A549 (cell line): ENCODE data around the gene GPR173. TPM values are rescaled to one million over a fixed set of nuclear protein-coding genes. Genes with fewer than 3 reads are reported as not detected.

Source experiments
- ATAC-seq, 2 experiments: fragments of 200-7000 bp in 1 of 2; fragments of >200 bp in 1 of 2; cut with Nextera tagmentation in 1 of 2; cut with Tn5 transposase in 1 of 2; 3 replicates each; pipeline versions ENCODE4 v1.8.0 to v1.9.1; 2018 to 2020; ENCODE audit warnings: mild to moderate bottlenecking in 1 of 2, moderate library complexity in 1 of 2
- CTCF ChIA-PET: fragments of 300-600 bp; sonication (Branson Sonifier 250); formaldehyde crosslinking; extraction: SDS; loops from one replicate; lab custom pipeline; 2021; ENCODE audit warnings: antibody characterized with exemption, inconsistent platforms; lab: Yijun Ruan, JAX
- POLR2A ChIA-PET: fragments of 350-600 bp; formaldehyde crosslinking; extraction: SDS; loops from one replicate; lab custom pipeline; 2021; ENCODE audit warnings: antibody characterized with exemption, inconsistent platforms; lab: Yijun Ruan, JAX
- DNase-seq, 2 experiments: peaks; one replicate each; pipeline versions ENCODE4 v3.0.0 to v3.0.0-alpha.2; 2011 to 2016; ENCODE audit warnings: low read depth in 1 of 2, low spot score in 1 of 2
- FAIRE-seq: peaks from 2 replicates; lab custom pipeline; 2011; peaks lifted over from hg19 to GRCh38; lab: Jason Lieb, UNC
- H3K27ac ChIP-seq, 2 experiments: fragments of >200 bp; sonication (Bioruptor Twin); formaldehyde crosslinking; 3 replicates each; pipeline ENCODE4 v1.5.1; 2016 to 2017
- H3K4me1 ChIP-seq: fragments of >200 bp; sonication (Bioruptor Twin); formaldehyde crosslinking; 3 replicates; pipeline ENCODE4 v1.6.1; 2016
- H3K4me2 ChIP-seq: fragments of >200 bp; sonication (Bioruptor Twin); formaldehyde crosslinking; 3 replicates; pipeline ENCODE4 v1.6.1; 2016
- H3K4me3 ChIP-seq: fragments of >200 bp; sonication (Bioruptor Twin); formaldehyde crosslinking; 3 replicates; pipeline ENCODE4 v1.5.1; 2016
- H3K9me3 ChIP-seq: fragments of >200 bp; sonication (Bioruptor Twin); formaldehyde crosslinking; 3 replicates; pipeline ENCODE4 v1.6.1; 2016
- BHLHE40 ChIP-seq: IDR thresholded peaks from 2 replicates; pipeline ENCODE4 v1.6.1; 2012; ENCODE audit warnings: low read depth, low read length, inconsistent platforms
- CBX2 ChIP-seq: fragments of 200-600 bp; sonication (generic); IDR thresholded peaks from 2 replicates; pipeline ENCODE4 v1.6.1; 2016; ENCODE audit warnings: low read depth, mild to moderate bottlenecking, borderline replicate concordance
- CHD2 ChIP-seq: fragments of 150-350 bp; IDR thresholded peaks from 2 replicates; pipeline ENCODE4 v1.6.1; 2014; ENCODE audit warnings: low read length; ENCODE audit not compliant: partially characterized antibody
- CTCF ChIP-seq: fragments of >200 bp; sonication (Bioruptor Twin); formaldehyde crosslinking; IDR thresholded peaks from 3 replicates; pipeline ENCODE4 v1.5.1; 2016
- E2F6 ChIP-seq: IDR thresholded peaks from 2 replicates; pipeline ENCODE4 v1.6.1; 2012; ENCODE audit warnings: low read depth, borderline replicate concordance
- EHMT2 ChIP-seq: fragments of 200-600 bp; sonication (generic); IDR thresholded peaks from 2 replicates; pipeline ENCODE4 v1.6.1; 2016; ENCODE audit warnings: antibody characterized with exemption, low read depth, mild to moderate bottlenecking, moderate library complexity
- ELK1 ChIP-seq: fragments of 150-350 bp; IDR thresholded peaks from 2 replicates; pipeline ENCODE4 v1.6.1; 2014; ENCODE audit warnings: low read depth, mild to moderate bottlenecking, low read length
- GATA3 ChIP-seq: IDR thresholded peaks from 2 replicates; pipeline ENCODE4 v1.6.1; 2012; ENCODE audit warnings: borderline replicate concordance
- HDAC2 ChIP-seq: fragments of 200-600 bp; sonication (generic); IDR thresholded peaks from 2 replicates; pipeline ENCODE4 v1.6.1; 2016
- HOXB13 ChIP-seq: fragments of 250-450 bp; sonication (Bioruptor Pico); IDR thresholded peaks from 2 replicates; pipeline ENCODE4 v1.5.0; 2020; ENCODE audit warnings: low read depth, mild to moderate bottlenecking, moderate library complexity
- MAX ChIP-seq: IDR thresholded peaks from 2 replicates; pipeline ENCODE4 v1.6.1; 2012
- NR3C1 ChIP-seq: fragments of >200 bp; sonication (Bioruptor Twin); formaldehyde crosslinking; IDR thresholded peaks from 3 replicates; pipeline ENCODE4 v1.6.1; 2017
- PBX3 ChIP-seq: IDR thresholded peaks from 2 replicates; pipeline ENCODE4 v1.6.1; 2012
- PHF8 ChIP-seq: fragments of 200-600 bp; sonication (generic); IDR thresholded peaks from 2 replicates; pipeline ENCODE4 v1.6.1; 2016; ENCODE audit warnings: low read depth, mild to moderate bottlenecking, antibody characterized with exemption, moderate library complexity, borderline replicate concordance
- POLR2A ChIP-seq: IDR thresholded peaks from 2 replicates; pipeline ENCODE4 v1.6.1; 2012; ENCODE audit warnings: mild to moderate bottlenecking, low read length
- REST ChIP-seq: fragments of 200-600 bp; sonication (generic); IDR thresholded peaks from 2 replicates; pipeline ENCODE4 v1.6.1; 2016; ENCODE audit warnings: antibody characterized with exemption, mild to moderate bottlenecking, moderate library complexity
- RFX5 ChIP-seq: fragments of 450-650 bp; IDR thresholded peaks from 2 replicates; pipeline ENCODE4 v1.7.1; 2014; ENCODE audit warnings: antibody characterized with exemption, mild to moderate bottlenecking, moderate library complexity
- TP53 ChIP-seq: fragments of 250-450 bp; sonication (Bioruptor Pico); IDR thresholded peaks from 2 replicates; pipeline ENCODE4 v1.5.0; 2021; ENCODE audit warnings: mild to moderate bottlenecking, moderate library complexity
- USF2 ChIP-seq: fragments of 450-650 bp; IDR thresholded peaks from 2 replicates; pipeline ENCODE4 v1.6.1; 2014; ENCODE audit warnings: antibody characterized with exemption
- WGBS: methylation state at CpG from one replicate; pipeline ENCODE4 v1.1.6; 2017; ENCODE audit errors: missing lambda C conversion rate; 5-methylcytosine and 5-hydroxymethylcytosine counted together
- polyA plus RNA-seq, 4 experiments: library from polyadenylated mRNA; depleted of rRNA in 3 of 4; stranded (reverse); fragments of >200 nt; fragmentation: RNase III in 1 of 4; extraction: RNeasy Plus Mini Kit Qiagen cat#74134 plus additional on column Dnase treatment in 1 of 4; gene quantifications; 2 replicates in 3 of 4; 3 replicates in 1 of 4; pipeline ENCODE4 v1.2.3, GENCODE V29; 2011 to 2017

Gene GPR173
- polyA plus RNA-seq, 2 of the 4 experiments (the other 2 are of a cell fraction), result 0.03 TPM; not detected in 1

- DNase-seq (peak; percentile 95 to 96), ATAC-seq (peak; percentile 91 to 95), FAIRE-seq (peak; percentile 99)
- Histone ChIP-seq H3K9me3 (no peaks in the 10 kb centered on the region), H3K4me3 (peak within 1 kb of the TSS; percentile 81), H3K27ac (peak within 1 kb of the TSS; percentile 81 to 89), H3K4me1 (peaks cover 6% of the 10 kb centered on the region; the same call in 2 of the 3 replicates), H3K4me2 (peak within 1 kb of the TSS; percentile 99)
- WGBS, result 1% methylated on average over 33 of the region's 67 CpGs
- ChIA-PET CTCF (interaction anchor here (0.8 kb wide), 1 partner anchor 16 kb away, joined by 3 read pairs; no protein-coding TSS in a partner anchor), POLR2A (interaction anchor here (1.0 to 1.7 kb wide), 2 partner anchors 12 to 132 kb away, joined by 3 to 11 read pairs; partner anchors contain the start of gene TSPYL2)
- no peak for TF ChIP-seq GATA3
- no peak for TF ChIP-seq EHMT2
- TF ChIP-seq ELK1, result no peak
- peak; percentile 76 for TF ChIP-seq USF2
- no peak for TF ChIP-seq TP53 (CRISPR knock-in tag)
- TF ChIP-seq PHF8, result peak; percentile 35; the same call in 1 of the 2 replicates
- 0 out of 2 replicates have a peak, but pooled peaks have one; percentile 65 for TF ChIP-seq PBX3
- peak; percentile 96 for TF ChIP-seq E2F6
- peak; percentile 28 for TF ChIP-seq POLR2A
- TF ChIP-seq MAX, result peak; percentile 82
- TF ChIP-seq RFX5, result peak; percentile 71; the same call in 1 of the 2 replicates
These were observed 45.4 kb downstream of the GPR173 start, which contains the start of gene KANTR for GRCh38 chrX:53093748-53094581. TSS of gene KANTR (plus strand) at chrX:53094142. CDS start at chrX:53124273, 30,131 bp downstream.

GRCh38 chrX:53094582-53094905, 46.0 kb downstream of the GPR173 start:
- POLR2A ChIA-PET, result interaction anchor here (1.0 to 1.7 kb wide), 2 partner anchors 13 to 131 kb away, joined by 3 to 11 read pairs; partner anchors contain the start of gene TSPYL2
- ATAC-seq, result no peak
- H3K27ac ChIP-seq, result peak overlapping the region; percentile 81 to 89
- TF ChIP-seq CBX2, result no peak
- TF ChIP-seq CHD2, result no peak
- no peak for TF ChIP-seq CTCF
- no peak for TF ChIP-seq BHLHE40
- no peak for TF ChIP-seq REST
- no peak for TF ChIP-seq NR3C1
- peak; percentile 41; the same call in 1 of the 2 replicates for TF ChIP-seq HDAC2
- no peak for TF ChIP-seq HOXB13 (CRISPR knock-in tag)
- TF ChIP-seq, all 56 proteins: peak for 1
- 0% methylated on average over 5 of the region's 5 CpGs for WGBS
- FAIRE-seq (no peak), DNase-seq (no peak)
- CTCF ChIA-PET, result interaction anchor here (0.8 kb wide), 1 partner anchor 15 kb away, joined by 3 read pairs; no protein-coding TSS in a partner anchor
- Histone ChIP-seq H3K4me1 (peaks cover 6% of the 10 kb centered on the region; the same call in 2 of the 3 replicates), H3K9me3 (no peaks in the 10 kb centered on the region), H3K4me2 (peak overlapping the region; percentile 99), H3K4me3 (peak overlapping the region; percentile 81)
